Smooth muscle cell (in vitro differentiated cells): ENCODE data around the gene CSRNP3. TPM values are rescaled to one million over a fixed set of nuclear protein-coding genes. Genes with fewer than 3 reads are reported as not detected.

Experiments
- DNase-seq: peaks from one replicate; lab custom pipeline; 2025; ENCODE audit not compliant: unreplicated experiment; lab: John Stamatoyannopoulos, UW
- H2AFZ ChIP-seq: fragments of 200-600 bp; sonication (generic); 2 replicates; pipeline ENCODE4 v1.6.0; 2016; ENCODE audit warnings: antibody characterized with exemption, low read depth, mild to moderate bottlenecking
- H3F3A ChIP-seq: fragments of 200-600 bp; sonication (generic); 2 replicates; pipeline ENCODE4 v1.6.0; 2017; ENCODE audit warnings: antibody characterized with exemption, low read depth
- H3K27ac ChIP-seq: fragments of 200-600 bp; sonication (generic); 2 replicates; pipeline ENCODE4 v1.5.1; 2016; ENCODE audit warnings: low read depth, mild to moderate bottlenecking
- H3K27me3 ChIP-seq: fragments of 200-600 bp; sonication (generic); 2 replicates; pipeline ENCODE4 v1.6.1; 2016; ENCODE audit warnings: low read depth, mild to moderate bottlenecking
- H3K36me3 ChIP-seq: fragments of 200-600 bp; sonication (generic); 2 replicates; pipeline ENCODE4 v1.5.1; 2016; ENCODE audit warnings: low read depth
- H3K4me1 ChIP-seq: fragments of 200-600 bp; sonication (generic); 2 replicates; pipeline ENCODE4 v1.5.1; 2016; ENCODE audit warnings: low read depth
- H3K4me2 ChIP-seq: fragments of 200-600 bp; sonication (generic); 2 replicates; pipeline ENCODE4 v1.6.0; 2016; ENCODE audit warnings: mild to moderate bottlenecking
- H3K4me3 ChIP-seq: fragments of 200-600 bp; sonication (generic); 2 replicates; pipeline ENCODE4 v1.5.1; 2016; ENCODE audit warnings: mild to moderate bottlenecking
- H3K79me2 ChIP-seq: fragments of 200-600 bp; sonication (generic); 2 replicates; pipeline ENCODE4 v1.6.0; 2016; ENCODE audit warnings: low read depth, mild to moderate bottlenecking
- H3K9ac ChIP-seq: fragments of 200-600 bp; sonication (generic); 2 replicates; pipeline ENCODE4 v1.6.0; 2016; ENCODE audit warnings: low read depth
- H3K9me3 ChIP-seq: fragments of 200-600 bp; sonication (generic); replicated peaks from 2 replicates; pipeline ENCODE4 v1.5.1; 2016; ENCODE audit warnings: low read depth
- H4K20me1 ChIP-seq: fragments of 200-600 bp; sonication (generic); 2 replicates; pipeline ENCODE4 v1.6.0; 2016; ENCODE audit warnings: low read depth
- CTCF ChIP-seq: fragments of 200-600 bp; sonication (generic); IDR thresholded peaks from 2 replicates; pipeline ENCODE4 v1.5.1; 2017; ENCODE audit warnings: borderline replicate concordance, mild to moderate bottlenecking, antibody characterized with exemption; ENCODE audit not compliant: insufficient read depth, poor library complexity, severe bottlenecking
- WGBS: methylation state at CpG from one replicate; pipeline ENCODE4 v1.1.7; 2016; ENCODE audit warnings: low lambda C conversion rate; 5-methylcytosine and 5-hydroxymethylcytosine counted together
- polyA plus RNA-seq: library from polyadenylated mRNA; unstranded; fragments of >200 nt; fragmentation: Nextera tagmentation; extraction: Ambion mirVana; gene quantifications from 2 replicates; pipeline ENCODE4 v1.2.1, GENCODE V29; 2016
- total RNA-seq: library from RNA; depleted of rRNA; stranded (reverse); fragments of >200 nt; gene quantifications from 2 replicates; pipeline ENCODE4 v1.2.3, GENCODE V29; 2014

CSRNP3 gene
- total and polyA plus RNA-seq, 2 experiments from 2014 or later = 2.8 to 7.1 TPM

GRCh38 chr2:165701147-165701546 lies 231.6 kb downstream of the CSRNP3 start:
- H3K27ac ChIP-seq = no peak overlapping the region
- no peaks in the 10 kb centered on the region for H3K79me2 ChIP-seq
- H3K9ac ChIP-seq = no peak overlapping the region
- no peak for TF ChIP-seq CTCF
- no peaks in the 10 kb centered on the region for H3K36me3 ChIP-seq
- peaks cover 34% of the 10 kb centered on the region for H3K4me1 ChIP-seq
- H4K20me1 ChIP-seq = no peaks in the 10 kb centered on the region
- H3K27me3 ChIP-seq = no peaks in the 10 kb centered on the region
- H2AFZ ChIP-seq = no peak overlapping the region
- no peak for DNase-seq
- no peak overlapping the region for H3K4me3 ChIP-seq
- H3F3A ChIP-seq = no peaks in the 10 kb centered on the region
- no peak overlapping the region for H3K4me2 ChIP-seq
- WGBS = 78% methylated on average over 6 of the region's 6 CpGs
- no peaks in the 10 kb centered on the region for H3K9me3 ChIP-seq

GRCh38 chr2:165706960-165707487 lies 237.5 kb downstream of the CSRNP3 start:
- Histone ChIP-seq H3K27ac (no peak overlapping the region), H4K20me1 (no peaks in the 10 kb centered on the region), H2AFZ (no peak overlapping the region), H3K36me3 (no peaks in the 10 kb centered on the region), H3F3A (no peaks in the 10 kb centered on the region), H3K9me3 (no peaks in the 10 kb centered on the region), H3K4me1 (no peaks in the 10 kb centered on the region), H3K79me2 (no peaks in the 10 kb centered on the region), H3K4me3 (no peak overlapping the region), H3K9ac (no peak overlapping the region), H3K4me2 (no peak overlapping the region), H3K27me3 (no peaks in the 10 kb centered on the region)
- no peak for TF ChIP-seq CTCF
- no peak for DNase-seq
- WGBS = 57% methylated on average over 3 of the region's 3 CpGs

GRCh38 chr2:165716091-165716490 lies 246.6 kb downstream of the CSRNP3 start:
- no peak for TF ChIP-seq CTCF
- Histone ChIP-seq H3K4me3 (no peak overlapping the region), H3K9ac (no peak overlapping the region), H2AFZ (no peak overlapping the region), H3K9me3 (no peaks in the 10 kb centered on the region), H3K4me2 (no peak overlapping the region), H3K36me3 (no peaks in the 10 kb centered on the region), H4K20me1 (no peaks in the 10 kb centered on the region), H3K4me1 (no peaks in the 10 kb centered on the region), H3K27me3 (no peaks in the 10 kb centered on the region), H3F3A (no peaks in the 10 kb centered on the region), H3K27ac (no peak overlapping the region), H3K79me2 (no peaks in the 10 kb centered on the region)
- WGBS = 92% methylated on average over 1 of the region's 1 CpG
- no peak for DNase-seq

GRCh38 chr2:165718610-165719210 lies 249.2 kb downstream of the CSRNP3 start:
- no peak for TF ChIP-seq CTCF
- Histone ChIP-seq H3K4me3 (no peak overlapping the region), H3K9ac (no peak overlapping the region), H3K36me3 (no peaks in the 10 kb centered on the region), H3F3A (no peaks in the 10 kb centered on the region), H3K27me3 (no peaks in the 10 kb centered on the region), H3K79me2 (no peaks in the 10 kb centered on the region), H3K4me2 (no peak overlapping the region), H4K20me1 (no peaks in the 10 kb centered on the region), H2AFZ (no peak overlapping the region), H3K27ac (no peak overlapping the region), H3K9me3 (no peaks in the 10 kb centered on the region), H3K4me1 (no peaks in the 10 kb centered on the region)
- 84% methylated on average over 1 of the region's 1 CpG for WGBS
- DNase-seq = no peak
